Keratinocyte (primary cell): ENCODE data around the gene CFAP299.

Experiments
- EZH2 ChIP-seq: IDR thresholded peaks from one replicate; pipeline ENCODE4 v1.6.1; 2012; ENCODE audit warnings: inconsistent platforms, mild to moderate bottlenecking, low read length, moderate library complexity
- TF ChIP-seq, protein P1 (sequence below), 3 experiments: IDR thresholded peaks in 1 of 3; conservative IDR thresholded peaks in 1 of 3; optimal IDR thresholded peaks in 1 of 3; 2 replicates in 2 of 3; 3 replicates in 1 of 3; pipeline versions ENCODE3 to v1.5.1; 2011; ENCODE audit warnings: low read length in 3 of 3, mild to moderate bottlenecking in 3 of 3, moderate library complexity in 2 of 3, control low read depth in 1 of 3, inconsistent platforms in 1 of 3; ENCODE audit not compliant: insufficient read depth in 2 of 3; ENCODE audit errors: extremely low read depth in 1 of 3

DNA sequence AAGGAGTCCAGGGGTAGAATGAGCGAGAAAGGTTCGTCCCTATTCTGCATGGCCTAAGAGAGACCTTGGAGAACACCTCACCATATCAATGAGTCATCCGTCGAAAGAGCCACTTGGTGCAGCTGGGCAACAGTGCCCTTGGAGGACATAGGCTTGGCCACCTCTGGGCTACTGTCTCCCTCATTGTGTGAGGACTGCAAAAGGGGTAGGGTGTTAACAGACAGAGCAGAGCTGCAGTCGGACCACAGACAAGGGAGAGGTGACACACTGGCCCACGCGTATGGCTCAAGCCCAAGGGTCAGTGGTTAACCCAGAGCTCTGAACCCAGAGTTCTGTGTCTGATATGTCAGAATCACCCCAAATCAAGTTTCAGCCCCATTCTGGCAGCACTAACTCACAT, 576.8 kb downstream of the CFAP299 start:
- TF ChIP-seq, protein P1, sequence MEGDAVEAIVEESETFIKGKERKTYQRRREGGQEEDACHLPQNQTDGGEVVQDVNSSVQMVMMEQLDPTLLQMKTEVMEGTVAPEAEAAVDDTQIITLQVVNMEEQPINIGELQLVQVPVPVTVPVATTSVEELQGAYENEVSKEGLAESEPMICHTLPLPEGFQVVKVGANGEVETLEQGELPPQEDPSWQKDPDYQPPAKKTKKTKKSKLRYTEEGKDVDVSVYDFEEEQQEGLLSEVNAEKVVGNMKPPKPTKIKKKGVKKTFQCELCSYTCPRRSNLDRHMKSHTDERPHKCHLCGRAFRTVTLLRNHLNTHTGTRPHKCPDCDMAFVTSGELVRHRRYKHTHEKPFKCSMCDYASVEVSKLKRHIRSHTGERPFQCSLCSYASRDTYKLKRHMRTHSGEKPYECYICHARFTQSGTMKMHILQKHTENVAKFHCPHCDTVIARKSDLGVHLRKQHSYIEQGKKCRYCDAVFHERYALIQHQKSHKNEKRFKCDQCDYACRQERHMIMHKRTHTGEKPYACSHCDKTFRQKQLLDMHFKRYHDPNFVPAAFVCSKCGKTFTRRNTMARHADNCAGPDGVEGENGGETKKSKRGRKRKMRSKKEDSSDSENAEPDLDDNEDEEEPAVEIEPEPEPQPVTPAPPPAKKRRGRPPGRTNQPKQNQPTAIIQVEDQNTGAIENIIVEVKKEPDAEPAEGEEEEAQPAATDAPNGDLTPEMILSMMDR (optimal IDR thresholded peaks at IDR 0.05 in 1 of 3, IDR thresholded peaks at IDR 0.05 in 1 of 3, conservative IDR thresholded peaks at IDR 0.05 in 1 of 3; ENCODE audit: extremely low read depth in 1 of 3, insufficient read depth in 2 of 3, low read length in 3 of 3), result no peak
- TF ChIP-seq EZH2, result no peak
